ENCODE results near the gene FAM53B.

Gene FAM53B

DNA sequence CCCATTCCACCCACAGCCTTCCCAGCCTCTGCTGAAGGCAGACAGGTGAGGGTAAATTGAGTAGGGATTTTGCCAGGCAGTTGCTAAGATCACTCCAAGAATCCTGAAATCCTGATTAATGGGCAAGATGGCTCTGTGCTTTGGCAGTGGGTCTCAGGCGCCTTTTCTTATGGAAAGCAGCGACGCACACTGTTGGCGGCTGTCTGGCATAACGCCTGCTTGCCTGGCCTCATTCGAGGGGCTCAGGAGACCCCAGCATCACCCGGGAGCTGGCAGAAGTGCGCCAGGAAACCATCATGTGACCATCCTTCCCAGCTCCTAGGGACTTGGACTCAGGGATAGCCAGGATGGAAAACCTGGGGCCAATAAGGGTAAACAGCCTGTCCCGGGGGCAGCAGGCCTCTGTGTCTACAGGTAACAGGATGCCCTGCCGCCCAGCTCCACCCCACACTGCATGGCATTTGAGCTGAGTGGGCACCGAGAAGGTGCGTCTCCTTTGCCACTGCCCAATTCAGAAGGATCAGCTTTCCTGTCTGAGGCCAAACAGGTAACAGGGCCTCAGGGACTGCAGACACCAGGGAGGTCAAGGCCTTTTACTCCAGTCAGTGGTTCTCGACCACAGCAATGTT, 98.6 kb downstream of the FAM53B start:
- DNase-seq: no peak

DNA sequence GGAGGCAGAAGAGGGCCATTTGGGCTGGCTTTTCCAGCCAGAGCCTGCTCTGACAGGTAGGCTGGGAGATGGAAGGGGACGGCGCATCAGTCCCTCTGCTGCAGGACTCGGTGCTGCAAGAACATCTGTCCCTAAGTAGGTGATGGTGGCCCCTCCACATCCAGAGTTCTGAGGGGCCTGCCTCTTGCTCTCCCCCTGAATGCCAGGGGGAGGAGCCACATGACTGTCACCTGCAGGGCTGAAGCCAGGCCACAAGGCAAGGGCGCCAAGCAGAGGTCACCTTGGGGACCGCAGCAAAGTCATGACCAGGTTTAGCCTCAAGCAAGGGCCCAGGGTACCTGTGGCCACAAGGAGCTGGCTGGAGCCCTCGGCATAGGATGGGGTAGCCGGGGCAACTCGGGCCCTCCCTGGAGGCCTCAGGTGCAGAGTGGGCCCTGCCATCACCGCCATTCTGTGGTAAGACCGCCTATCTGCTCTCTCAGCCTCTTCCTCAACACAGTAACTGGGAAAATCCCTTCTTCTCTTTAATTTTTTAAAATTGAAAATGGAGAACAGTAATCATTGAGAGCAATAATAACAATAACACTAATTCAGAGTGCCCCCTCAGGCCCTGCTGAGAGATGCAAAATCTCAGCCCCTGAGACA, 99.3 kb downstream of the FAM53B start:
- no peak for DNase-seq

DNA sequence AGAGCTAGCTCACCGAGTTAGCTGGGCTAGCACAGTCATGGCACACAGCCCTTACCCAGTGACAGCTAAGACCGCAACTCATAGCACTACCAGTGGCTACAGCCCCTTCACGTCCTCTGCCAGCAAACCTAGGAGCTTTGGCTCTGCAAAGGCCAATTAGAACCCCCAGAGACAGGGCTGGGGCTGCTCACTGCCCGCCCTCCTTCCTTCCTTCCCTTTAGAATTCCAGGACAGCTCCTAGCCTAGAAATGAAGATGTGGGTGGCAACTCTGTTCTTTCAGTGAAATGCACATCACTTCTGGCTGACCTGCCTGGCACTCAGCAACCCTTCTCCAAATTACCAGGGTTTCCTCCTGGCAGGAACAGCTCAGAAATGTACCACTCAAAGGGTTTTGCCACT, 99.9 kb downstream of the FAM53B start:
- no peak for DNase-seq

DNA sequence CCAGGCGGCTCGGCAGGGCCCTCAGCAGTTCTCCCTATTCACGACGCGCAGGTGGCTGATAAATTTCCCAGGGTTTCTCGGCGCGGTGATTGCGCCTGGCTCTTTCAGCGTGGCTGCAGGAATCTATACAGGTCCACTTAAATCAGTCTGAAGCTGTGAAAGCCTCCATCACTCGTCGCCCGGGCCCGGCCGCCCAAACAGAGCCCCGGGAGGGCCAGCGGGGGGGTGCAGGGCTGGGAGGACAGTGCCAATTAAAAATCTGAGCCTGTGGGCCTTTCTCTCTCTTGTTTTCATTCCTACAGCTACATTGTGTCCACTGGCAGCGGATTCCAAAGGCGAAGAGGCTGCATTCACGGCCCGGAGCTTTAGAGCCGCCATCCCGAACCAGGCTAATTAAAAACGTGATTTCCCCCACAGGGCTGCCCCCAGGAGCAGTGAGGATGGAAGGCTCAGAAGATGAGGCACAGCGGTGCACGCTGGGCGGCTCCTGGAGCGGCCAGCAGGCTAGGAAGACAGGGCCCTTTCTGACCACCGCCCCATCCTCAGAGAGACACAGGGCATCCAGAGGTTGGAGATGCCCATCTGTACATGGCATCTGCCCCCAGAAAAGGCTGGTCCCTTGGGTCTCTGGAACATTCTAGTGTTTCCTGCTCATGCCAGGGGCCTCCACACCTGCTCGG, 100.7 kb downstream of the FAM53B start:
- DNase-seq: no peak

DNA sequence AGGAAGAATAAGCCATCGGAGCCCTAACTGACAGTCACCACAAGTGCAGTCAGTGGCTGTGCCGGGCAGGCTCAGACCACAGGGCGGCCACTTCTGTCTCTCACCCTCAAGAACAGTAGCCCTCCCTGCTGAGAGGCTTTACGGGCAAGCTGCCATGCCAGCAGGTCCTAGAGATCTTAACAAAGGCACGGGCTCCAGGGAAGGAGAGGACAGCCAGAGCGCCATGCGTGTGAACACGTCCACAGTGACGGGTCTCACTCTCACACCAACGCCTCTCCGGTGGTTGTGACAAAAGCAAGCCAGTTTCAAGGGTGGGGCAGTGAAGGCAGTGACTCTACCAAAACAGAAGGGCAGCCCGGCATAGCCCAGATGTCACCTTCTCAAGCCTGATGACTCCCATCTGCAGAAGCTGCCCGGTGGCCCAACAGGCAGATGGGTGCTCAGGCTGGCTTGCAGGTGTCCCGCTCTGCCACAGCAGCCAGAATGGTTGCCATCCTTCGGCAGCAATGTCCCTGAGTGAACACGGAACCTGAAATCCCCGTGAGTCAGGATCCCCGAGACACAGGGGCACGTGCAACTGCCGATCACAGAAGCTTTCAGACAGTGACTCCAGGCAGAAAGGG, 102.0 kb downstream of the FAM53B start:
- DNase-seq: peak in 1 of 2 donors; percentile 18

DNA sequence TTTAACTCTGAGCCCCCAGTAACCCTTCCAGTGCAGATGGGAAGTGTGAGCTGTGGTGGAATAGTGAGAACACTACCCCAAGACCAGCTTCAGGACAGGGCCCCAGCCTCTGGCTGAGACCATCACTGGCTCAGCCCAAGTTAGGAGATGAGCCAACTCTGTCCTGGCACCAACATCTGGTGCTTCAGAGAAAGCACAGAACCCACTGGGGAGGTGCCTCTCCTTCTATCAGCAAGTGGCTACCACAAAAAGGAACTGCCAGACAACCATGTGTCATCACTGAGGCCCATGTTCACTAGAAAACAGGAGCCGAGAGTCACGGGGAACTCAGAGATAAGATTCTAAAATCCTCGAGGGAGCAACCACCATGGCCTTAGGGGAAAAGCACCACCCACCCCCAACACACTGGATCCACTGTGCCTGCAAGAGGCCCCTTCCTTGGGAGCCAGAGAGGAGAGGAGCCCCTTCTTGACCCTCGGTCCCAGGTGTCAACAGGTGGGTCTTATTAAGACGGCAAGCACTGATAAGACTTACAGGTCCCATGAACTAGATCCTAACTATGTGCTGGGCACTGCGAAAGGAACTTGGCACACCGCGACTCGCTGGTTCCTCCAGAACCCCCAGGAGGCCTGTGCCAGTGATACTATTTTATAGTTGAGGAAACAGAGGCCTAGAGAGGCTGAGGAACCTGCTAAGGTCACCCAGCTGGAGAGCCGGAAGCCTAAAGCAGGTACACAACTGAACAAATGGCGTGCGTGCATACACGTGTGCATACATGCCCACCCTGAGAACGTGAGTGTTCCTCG, 102.7 kb downstream of the FAM53B start:
- peak; percentile 84 to 86 for DNase-seq

DNA sequence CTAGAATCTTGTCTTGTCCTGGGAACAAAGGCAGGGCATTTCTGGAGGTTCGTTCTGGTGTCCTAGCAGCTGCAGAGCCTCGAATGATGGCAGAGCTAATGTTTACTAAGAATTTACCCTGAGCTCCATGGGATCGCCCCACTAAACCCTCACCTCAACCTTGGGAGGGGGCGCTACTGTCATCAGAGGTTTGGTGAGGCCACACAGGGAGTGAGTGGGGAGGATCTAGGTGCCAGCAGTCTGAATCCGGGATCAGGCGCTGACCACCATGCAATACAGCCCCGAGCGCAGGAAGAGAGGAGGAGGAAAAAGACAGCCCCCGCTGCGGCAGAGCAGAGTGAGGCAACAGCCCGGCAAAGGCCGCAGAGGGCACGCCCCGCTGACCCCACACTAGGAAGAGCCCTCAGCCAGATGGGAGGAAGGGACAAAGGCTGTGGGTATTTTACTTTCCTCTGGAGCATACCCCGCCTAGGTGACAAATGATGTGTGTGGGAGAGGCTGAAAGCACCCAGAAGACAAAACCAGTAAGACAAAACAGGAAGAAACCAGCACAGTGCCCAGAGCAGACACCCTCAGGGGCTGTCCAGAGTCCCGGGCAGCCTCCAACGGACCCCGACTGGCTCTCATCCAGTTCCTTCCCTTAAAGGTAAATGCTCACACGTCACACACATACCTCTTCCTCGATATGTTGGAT, 103.5 kb downstream of the FAM53B start:
- DNase-seq: peak; percentile 91 to 92

DNA sequence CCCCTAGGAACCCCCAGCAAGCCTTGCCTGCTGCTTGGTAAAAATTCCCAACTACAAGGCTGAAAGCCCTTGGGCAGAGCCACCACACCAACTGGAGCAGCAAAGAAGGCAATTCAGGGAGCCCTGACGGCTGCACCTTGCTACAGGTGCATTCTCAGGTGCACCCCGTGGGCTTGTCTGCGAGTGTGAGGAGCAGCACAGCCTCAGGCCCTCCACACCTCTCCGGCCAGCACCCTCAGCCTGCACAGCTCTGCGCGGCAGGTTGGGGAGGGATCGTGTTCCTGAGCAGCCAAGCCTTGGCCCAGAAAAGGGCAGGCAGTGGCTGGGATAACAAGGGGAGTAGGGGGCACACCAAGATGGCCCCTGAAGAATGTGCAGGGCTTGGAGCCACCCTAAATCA, 104.1 kb downstream of the FAM53B start:
- no peak for DNase-seq

DNA sequence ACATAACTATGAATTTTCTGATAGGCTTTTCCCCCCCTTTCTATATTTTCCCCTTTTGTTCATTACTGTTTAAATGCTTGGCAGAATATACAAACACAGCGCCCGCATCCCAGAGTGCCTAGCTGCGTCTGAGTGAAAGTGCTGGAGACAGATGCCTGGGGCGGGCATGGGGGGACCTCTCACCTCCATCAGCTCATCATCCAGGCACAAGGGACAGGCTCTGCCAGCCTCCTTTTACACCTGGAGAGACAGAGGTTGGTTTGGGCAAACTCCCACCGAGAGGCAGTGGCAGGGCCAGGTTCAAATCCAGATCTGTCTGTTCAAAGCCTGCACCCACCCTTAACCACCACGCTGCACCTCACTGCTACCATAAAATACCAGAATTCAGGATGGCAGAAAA, 104.5 kb downstream of the FAM53B start:
- DNase-seq: no peak

DNA sequence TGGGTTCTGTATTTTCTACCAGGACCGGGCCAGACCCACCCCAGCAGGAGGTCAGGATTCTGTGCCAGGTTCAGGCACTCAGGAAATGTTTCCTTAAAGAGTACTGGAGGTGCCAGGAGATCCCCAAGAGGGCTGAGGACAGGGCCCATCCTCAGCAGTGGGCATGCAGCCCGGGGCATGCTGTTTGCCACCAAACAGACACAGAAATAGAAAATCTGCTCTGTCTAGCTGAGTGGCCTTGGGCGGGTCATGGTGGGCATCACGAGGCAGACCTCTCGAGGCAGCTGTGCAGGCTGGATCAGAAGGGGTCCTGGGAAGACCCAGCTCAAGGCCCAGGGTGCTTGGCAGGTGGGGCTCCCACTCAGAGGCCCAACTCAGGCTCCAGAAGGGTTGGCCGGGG, 105.0 kb downstream of the FAM53B start:
- no peak for DNase-seq

DNA sequence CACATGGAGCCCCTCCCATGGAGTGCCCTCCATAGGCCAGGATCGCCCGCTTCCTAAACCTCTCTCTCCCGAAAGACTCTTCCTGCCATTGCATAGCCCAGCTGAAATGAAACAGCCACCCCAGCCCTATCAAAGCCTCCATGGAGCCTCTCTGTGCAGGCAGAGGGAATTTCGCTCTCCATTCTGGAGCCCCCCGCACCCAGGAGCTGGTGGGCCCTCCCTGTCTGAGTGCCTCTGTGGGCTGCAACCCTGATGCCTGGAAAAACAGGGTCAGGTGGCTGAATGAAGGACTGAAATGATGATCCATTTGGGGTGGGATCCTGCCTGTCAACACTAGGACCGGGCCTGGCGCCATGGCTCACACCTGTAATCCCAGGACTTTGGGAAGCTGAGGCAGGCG, 106.4 kb downstream of the FAM53B start:
- DNase-seq: no peak

DNA sequence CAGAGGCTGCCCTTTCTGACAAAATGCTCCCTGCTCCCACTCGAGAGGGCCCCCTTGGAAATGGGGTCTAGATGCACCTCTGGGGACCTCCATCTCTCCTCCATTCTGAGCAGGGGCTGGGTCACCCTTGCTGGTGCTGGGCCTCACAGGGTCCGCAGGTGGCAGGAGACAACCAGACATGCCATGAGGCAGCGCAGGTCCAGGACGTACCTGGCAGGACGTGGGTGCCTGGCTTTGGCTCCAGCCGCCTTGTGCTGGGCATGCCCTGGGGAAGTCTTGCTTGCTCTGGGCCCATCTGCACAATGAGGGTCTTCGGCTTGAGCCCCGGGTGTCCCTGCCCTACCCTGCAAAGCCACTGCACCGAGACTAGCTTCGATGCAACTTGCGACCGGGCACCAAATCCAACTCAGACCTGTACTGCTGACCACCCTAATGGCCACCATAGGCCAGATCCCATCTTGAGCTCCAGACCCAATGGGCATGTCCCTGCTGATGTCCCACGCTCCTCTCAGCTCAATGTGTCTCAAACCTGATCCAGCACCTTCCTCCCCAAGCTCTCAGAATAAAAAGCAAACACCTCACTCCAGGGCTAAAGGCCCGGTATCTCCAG, 107.0 kb downstream of the FAM53B start:
- DNase-seq: no peak

DNA sequence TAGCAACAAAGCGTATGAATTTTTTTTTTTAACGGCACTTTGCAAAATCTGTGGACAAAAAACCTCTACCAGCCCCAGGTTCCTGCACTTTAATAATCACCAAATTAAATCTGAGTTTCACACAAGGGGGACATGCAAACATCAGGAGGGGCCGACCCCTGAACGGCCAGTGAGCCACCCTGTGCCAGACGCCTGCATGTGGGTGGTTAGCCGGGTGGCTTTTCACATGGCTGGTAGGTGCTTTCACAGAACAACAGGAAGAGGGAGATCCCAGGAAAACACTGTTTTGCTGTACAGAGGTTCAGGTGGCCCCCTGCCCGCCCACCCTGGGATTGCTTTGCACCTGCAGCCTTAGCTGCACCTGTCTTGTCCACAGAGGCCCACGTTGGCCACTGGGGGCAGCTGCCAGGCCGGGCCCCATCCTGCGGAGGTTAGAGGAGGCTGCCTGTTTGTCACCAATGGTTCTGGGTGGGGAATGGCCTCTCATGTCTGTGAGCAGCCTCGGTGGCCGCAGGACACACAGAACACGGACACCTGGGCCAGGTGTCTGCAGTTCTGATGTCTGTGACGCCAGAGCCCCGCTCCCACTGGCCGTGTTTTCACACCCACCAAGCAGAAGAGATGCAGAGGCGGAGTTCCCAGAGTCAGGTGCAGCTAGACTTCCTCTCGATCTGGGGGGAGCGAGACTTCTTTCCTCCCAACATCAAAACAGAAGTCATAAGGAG, 107.7 kb downstream of the FAM53B start:
- DNase-seq: peak in 1 of 2 donors; percentile 39

DNA sequence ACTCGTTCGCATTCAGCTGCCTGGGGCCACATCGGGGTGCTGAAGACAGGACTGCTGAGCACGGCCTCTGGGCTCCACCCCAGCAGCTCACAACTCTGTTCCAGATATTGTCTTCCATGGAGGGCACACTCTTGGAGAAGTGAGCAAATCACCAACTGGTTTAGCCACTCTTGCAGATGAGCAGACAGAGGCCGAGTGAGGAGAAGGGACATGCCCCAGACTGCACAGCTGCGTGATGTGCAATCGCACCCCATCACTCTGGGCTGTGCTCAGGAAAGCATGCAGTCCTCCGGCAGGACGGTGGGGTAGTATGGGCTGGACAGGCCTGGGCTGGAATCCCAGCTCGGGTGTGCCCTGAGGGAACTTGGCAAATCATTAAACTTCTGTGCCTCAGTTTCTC, 111.6 kb downstream of the FAM53B start:
- no peak for DNase-seq

DNA sequence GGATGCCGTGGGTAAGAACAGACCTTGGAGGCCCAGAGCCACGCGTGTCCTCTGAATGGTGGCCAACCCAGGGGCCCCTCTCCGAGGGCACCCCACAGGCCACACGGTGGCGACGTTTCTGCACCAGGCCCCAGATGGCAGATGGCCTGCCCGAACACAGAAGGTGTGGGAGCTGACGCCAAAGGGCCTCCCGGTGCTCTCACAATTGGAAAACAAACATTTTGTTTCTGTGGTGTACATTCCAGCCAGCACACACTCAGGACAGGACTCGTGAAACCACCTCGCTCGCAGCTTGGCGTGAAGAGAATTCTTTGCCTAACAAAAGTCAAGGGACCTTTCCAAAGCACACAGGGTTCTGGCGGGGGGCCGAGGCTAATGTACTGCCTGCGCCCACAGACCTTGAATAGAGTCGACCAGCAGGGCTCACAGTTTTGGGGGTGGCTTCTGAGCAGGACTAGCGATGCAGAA, 112.1 kb downstream of the FAM53B start:
- peak; percentile 16 to 31 for DNase-seq

DNA sequence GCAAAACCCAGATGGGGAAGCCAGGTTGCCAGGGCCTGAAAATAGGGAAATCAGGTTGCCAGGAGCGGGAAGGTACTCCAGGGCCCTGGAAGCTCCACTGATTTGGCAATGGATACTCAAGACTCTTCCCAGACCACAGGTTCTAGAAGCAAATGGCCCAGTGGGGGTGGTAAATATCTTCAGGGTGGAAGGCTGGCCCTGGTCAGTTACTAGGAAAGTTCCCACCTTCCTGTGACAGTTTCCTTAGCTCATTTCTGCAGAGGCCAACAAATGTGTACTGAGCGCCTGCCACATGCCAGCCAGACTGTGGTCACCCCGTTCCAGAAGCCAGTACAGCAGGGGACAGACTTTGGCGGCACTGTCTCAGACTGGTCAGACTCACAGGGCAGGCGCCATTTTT, 113.6 kb downstream of the FAM53B start:
- DNase-seq: no peak

DNA sequence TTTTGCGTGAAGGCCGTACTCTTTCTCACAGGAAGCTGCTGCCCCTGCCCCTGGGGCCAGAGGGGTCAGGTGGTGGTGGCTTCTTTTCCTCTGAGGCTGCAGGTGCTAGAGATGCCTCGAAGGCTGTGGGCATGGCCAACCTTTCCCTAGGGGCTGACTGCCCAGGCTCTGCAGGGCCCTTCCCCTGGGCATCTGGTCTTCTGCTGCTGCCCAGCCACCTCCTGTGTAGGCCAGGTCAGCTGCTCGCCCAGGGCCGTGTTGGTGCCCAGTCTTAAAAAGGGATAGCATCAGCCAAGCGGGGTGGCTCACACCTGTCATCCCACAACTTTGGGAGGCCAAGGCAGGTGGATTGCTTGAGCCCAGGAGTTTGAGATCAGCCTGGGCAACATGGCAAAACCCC, 114.3 kb downstream of the FAM53B start:
- no peak for DNase-seq

DNA sequence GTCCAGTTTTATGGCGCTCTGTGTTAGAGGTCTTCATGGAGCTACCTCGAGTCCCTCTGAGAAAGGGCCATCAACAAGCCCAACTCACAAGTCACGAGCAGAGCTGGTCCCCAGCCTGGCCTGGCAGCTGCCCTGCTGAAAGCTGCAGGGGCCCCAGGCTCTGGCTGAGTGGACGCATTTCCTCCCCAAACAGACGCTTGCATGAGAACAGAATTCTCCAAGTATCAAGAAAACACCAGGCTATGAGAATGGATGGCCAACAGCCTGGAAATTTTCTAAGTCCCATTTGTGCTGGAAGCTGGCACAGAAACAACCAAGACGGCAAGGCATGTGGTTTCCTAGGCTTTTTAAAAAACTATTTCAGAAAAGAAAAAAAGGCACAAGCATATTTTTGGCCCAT, 114.8 kb downstream of the FAM53B start:
- no peak for DNase-seq

DNA sequence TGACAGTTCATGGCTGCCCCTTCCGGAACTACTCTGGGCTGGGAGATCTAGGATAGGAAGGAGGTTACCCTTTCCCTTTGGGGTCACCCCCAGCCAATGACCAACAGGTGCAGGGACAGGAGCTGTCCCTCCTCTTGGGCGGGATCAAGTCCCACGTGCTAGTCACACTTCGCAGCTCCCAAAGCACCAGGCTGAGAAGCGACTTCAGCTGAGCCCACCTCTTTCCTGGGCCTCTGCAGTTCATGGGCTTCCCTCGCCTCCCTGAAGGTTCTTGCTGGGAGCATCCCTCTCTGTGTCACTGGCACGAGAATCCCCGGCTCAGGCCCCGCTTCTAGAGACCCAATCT, 115.5 kb downstream of the FAM53B start:
- no peak for DNase-seq

DNA sequence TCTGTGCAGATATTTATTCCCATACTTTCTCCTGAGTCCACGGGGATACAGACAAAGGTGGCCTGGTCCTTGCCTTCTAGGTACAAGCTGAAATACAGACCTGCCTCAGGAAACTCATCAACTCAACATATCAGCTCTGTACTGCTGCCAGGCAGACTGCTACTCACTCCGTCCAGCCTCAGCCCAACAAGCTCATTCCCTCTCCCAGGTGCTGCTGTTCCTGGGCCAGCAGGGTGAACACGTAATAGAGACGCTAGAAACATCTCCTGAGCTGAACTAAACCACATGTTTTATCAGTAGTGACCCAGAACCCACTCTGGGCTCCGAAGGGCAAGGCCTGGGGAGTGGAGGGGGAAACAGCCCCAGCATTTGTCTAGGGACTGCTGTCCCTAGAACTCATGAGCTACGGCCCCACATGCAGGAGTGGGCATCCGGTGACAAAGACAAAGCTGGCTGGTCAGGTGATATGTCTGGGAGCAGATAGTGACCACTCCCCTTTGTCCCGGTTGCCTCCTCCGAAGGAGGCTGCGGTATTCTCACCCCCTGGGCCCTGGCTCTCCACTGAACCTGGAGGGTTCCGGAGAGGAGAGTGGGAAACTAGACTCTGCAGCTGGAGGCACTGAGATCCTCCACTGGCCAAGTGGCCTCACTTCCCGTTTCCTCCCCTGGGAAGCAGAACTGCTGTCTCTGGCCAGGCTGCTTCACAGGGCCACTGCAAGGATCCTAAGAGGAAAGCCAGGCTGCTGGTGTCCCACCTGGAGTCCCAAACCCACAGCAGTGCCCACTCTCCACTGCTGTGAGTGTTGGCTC, 116.1 kb downstream of the FAM53B start:
- peak; percentile 58 to 68 for DNase-seq

Measured in inflammatory macrophage (primary cell).